ENCODE measurements around the gene HCCS. TPM values are rescaled to one million over a fixed set of nuclear protein-coding genes. Genes with fewer than 3 reads are reported as not detected.
"Not testable (repeated sequence)": the region's sequence is repeated elsewhere in the genome, so short reads cannot be mapped to it uniquely, and the experiment has no call there.

The HCCS gene
- total and polyA plus RNA-seq, 8 donors, result 1.3 to 22.9 (median 14.3) TPM

DNA sequence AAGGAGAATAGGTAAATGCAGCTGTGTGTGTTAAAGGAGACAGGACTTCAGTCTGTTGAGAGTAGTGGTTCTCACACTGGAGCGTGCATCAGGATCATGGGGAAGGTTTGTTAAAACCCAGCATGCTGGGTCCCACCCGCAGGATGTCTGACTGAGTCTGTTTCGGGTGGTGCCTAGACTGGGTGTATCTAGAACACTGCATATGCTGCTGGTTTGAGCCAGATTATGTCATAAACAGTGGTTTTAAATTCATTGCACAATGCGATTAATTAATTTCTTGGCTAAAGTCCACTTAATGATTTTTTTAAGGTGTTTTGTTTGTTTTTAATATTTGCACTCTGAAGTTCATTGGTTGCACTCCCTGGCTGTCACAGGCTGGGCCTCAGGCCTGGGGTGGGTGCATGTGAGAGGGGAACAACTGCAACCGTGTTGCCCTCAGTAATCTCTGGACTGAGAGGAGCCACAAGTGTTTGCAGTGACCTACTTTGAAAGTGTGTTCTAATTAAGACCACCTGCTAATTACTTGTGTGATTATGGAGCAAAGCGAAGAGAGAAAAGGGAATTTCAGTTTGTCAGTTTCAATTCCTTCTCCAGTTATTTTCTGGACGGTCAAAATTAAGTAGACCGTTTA is 8.3 kb downstream of the HCCS start:
- Histone ChIP-seq H3K4me3 (no peak overlapping the region), H3K27me3 (no peaks in the 10 kb centered on the region), H3K4me1 (no peaks in the 10 kb centered on the region), H3K9me3 (no peaks in the 10 kb centered on the region), H3K36me3 (peaks cover 8 to 86% (median 80%) of the 10 kb centered on the region in 4 donors), H3K27ac (no peak overlapping the region)
- 56 to 67% (median 59%) methylated on average over 7 to 8 of the region's 8 CpGs for WGBS, 5 donors
- no peak for TF ChIP-seq POLR2A (IDR thresholded peaks at IDR 0.05)
- TF ChIP-seq EP300 (IDR thresholded peaks at IDR 0.05), result no peak
- TF ChIP-seq, protein P1, sequence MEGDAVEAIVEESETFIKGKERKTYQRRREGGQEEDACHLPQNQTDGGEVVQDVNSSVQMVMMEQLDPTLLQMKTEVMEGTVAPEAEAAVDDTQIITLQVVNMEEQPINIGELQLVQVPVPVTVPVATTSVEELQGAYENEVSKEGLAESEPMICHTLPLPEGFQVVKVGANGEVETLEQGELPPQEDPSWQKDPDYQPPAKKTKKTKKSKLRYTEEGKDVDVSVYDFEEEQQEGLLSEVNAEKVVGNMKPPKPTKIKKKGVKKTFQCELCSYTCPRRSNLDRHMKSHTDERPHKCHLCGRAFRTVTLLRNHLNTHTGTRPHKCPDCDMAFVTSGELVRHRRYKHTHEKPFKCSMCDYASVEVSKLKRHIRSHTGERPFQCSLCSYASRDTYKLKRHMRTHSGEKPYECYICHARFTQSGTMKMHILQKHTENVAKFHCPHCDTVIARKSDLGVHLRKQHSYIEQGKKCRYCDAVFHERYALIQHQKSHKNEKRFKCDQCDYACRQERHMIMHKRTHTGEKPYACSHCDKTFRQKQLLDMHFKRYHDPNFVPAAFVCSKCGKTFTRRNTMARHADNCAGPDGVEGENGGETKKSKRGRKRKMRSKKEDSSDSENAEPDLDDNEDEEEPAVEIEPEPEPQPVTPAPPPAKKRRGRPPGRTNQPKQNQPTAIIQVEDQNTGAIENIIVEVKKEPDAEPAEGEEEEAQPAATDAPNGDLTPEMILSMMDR (IDR thresholded peaks at IDR 0.05), result no peak
- TF ChIP-seq POLR2AphosphoS5 (IDR thresholded peaks at IDR 0.05), result no peak
- DNase-seq, result no peak
- intact Hi-C loops (cut with DNase I; ENCODE audit: low total_unique reads), result no loop called here

DNA sequence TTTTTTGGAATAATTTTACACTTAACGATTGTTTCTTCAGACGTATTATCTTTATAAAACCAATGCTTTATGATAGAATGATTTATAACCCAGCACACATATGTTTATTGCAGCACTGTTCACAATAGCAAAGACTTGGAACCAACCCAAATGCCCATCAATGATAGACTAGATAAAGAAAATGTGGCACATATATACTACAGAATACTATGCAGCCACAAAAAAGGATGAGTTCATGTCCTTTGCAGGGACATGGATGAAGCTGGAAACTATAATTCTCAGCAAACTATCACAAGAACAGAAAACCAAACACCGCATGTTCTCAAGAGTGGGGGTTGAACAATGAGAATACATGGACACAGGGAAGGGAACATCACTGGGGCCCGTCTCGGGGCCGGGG is 12.0 kb downstream of the HCCS start:
- DNase-seq; H3K27me3 ChIP-seq; intact Hi-C loops (cut with DNase I; ENCODE audit: low total_unique reads); H3K4me1 ChIP-seq; H3K9me3 ChIP-seq; H3K27ac ChIP-seq; H3K4me3 ChIP-seq: not testable (repeated sequence)
- peaks cover 0 to 51% (median 45%) of the 10 kb centered on the region in 4 donors for H3K36me3 ChIP-seq
- 79 to 97% (median 89%) methylated on average over 3 to 6 of the region's 6 CpGs for WGBS, 5 donors

DNA sequence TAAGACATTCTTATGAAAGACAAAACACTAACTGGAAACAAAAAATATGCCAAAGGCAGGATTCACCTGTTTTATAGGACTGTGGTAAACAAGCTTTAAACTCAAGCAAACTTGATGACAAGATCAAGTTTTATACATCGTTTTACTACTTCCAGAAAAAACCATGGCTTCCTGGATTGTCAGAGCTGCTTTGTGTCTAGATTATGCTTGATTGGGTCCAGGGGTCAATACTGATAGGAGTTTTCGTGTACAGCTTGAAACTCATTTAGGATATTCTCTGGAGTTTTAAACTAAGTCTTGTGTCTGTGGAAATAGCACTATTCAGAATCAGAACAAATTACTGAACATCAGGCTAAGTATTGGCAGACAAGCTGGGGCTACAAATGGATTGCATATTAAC is 13.0 kb downstream of the HCCS start:
- Histone ChIP-seq H3K4me1 (no peaks in the 10 kb centered on the region), H3K9me3 (peaks cover 0 to 8% (median 0%) of the 10 kb centered on the region in 4 donors), H3K27ac (no peak overlapping the region), H3K4me3 (no peak overlapping the region), H3K27me3 (no peaks in the 10 kb centered on the region), H3K36me3 (peaks cover 0 to 40% (median 34%) of the 10 kb centered on the region in 4 donors)
- no peak for TF ChIP-seq EP300 (IDR thresholded peaks at IDR 0.05)
- TF ChIP-seq POLR2AphosphoS5 (IDR thresholded peaks at IDR 0.05), result no peak
- no peak for TF ChIP-seq POLR2A (IDR thresholded peaks at IDR 0.05)
- TF ChIP-seq, protein P1 (IDR thresholded peaks at IDR 0.05), result no peak
- WGBS, 5 donors, result 49 to 64% (median 50%) methylated on average over 2 of the region's 2 CpGs
- no peak for DNase-seq
- intact Hi-C loops (cut with DNase I; ENCODE audit: low total_unique reads), result no loop called here

DNA sequence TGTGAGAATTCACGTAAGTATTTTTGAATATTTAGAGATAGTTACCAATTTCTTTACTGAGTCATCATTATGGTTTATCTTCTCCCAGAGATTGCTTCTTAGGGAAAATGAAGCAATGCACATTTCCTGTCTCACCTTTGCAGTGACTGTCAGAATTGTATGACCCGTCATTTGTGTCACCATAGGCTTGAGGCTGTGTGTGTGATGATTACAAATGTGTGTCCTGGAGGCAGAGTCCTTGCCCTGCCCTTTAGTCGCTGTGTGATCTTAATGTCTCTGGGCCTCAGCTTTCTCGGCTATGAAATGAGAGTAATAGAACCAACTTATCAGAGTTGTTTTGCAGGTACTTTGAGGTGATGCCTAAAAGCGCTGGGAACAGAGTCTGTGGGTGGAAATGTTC is 13.9 kb downstream of the HCCS start:
- Histone ChIP-seq H3K27ac (no peak overlapping the region), H3K36me3 (peaks cover 0 to 31% (median 26%) of the 10 kb centered on the region in 4 donors), H3K9me3 (peaks cover 0 to 8% (median 0%) of the 10 kb centered on the region in 4 donors), H3K27me3 (no peaks in the 10 kb centered on the region), H3K4me3 (no peak overlapping the region), H3K4me1 (no peaks in the 10 kb centered on the region)
- DNase-seq, result no peak
- WGBS, 5 donors, result 62 to 76% (median 69%) methylated on average over 5 of the region's 5 CpGs
- no peak for TF ChIP-seq POLR2A (IDR thresholded peaks at IDR 0.05)
- TF ChIP-seq, protein P1 (IDR thresholded peaks at IDR 0.05), result no peak
- no peak for TF ChIP-seq EP300 (IDR thresholded peaks at IDR 0.05)
- TF ChIP-seq POLR2AphosphoS5 (IDR thresholded peaks at IDR 0.05), result no peak
- intact Hi-C loops (cut with DNase I; ENCODE audit: low total_unique reads), result no loop called here

DNA sequence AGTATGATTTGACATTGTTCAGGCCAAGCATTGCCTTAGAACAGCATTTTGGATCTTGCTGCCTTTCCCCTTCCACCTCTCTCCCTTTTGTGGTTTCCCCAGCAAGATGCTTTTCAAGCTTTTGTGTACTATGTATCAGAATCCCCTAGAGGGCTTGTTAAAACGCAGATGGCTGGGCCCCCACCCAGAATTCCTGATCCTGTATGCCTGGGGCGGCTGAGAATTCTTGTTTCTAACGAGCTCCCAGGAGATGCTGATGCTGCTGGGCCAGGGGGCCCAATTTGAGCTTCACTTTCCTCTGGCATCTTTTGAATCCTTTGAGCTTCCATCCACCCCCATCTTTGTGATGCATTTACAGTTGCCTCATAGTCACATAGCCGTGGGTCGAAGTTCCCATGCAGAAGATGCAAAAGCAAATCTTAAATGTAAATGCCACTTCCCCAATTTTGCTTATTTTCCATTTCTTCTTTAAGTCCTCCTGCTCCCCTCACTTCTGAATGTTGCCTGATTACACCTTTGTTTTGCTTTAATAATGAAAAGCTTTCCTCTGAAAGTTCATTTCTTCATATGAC is 18.5 kb downstream of the HCCS start:
- no peaks in the 10 kb centered on the region for H3K36me3 ChIP-seq
- peaks cover 0 to 8% (median 0%) of the 10 kb centered on the region in 4 donors for H3K9me3 ChIP-seq
- no peak for TF ChIP-seq POLR2AphosphoS5 (IDR thresholded peaks at IDR 0.05)
- TF ChIP-seq, protein P1 (IDR thresholded peaks at IDR 0.05), result no peak
- intact Hi-C loops (cut with DNase I; ENCODE audit: low total_unique reads), result loop anchor here (10.0 kb wide), 1 partner anchor 935 kb away; no protein-coding TSS in a partner anchor
- no peaks in the 10 kb centered on the region for H3K27me3 ChIP-seq
- WGBS, 5 donors, result 51 to 83% (median 61%) methylated on average over 3 to 5 of the region's 5 CpGs
- H3K4me1 ChIP-seq, result no peaks in the 10 kb centered on the region
- DNase-seq, result no peak
- no peak overlapping the region for H3K4me3 ChIP-seq
- no peak overlapping the region for H3K27ac ChIP-seq

Measured in stomach (tissue), 9 donors.